Right renal cortex interstitium (tissue), 3 donors: ENCODE data around the gene FZD7. TPM values are rescaled to one million over a fixed set of nuclear protein-coding genes. Genes with fewer than 3 reads are reported as not detected.

Experiments
- DNase-seq, 3 donors: peaks; one replicate each; pipeline ENCODE4 v3.0.0-alpha.2; 2013; ENCODE audit warnings: low read depth in 3 of 3, low spot score in 2 of 3
- polyA plus RNA-seq, 3 donors: library from polyadenylated mRNA; unstranded; fragments of 120-200 nt; gene quantifications; one replicate each; pipeline ENCODE4 v1.2.1, GENCODE V29; 2013; ENCODE audit not compliant: insufficient read length in 3 of 3

FZD7 gene
- polyA plus RNA-seq = 10 to 100 TPM; 67.3 to 76.7 (median 75.5) TPM

DNA sequence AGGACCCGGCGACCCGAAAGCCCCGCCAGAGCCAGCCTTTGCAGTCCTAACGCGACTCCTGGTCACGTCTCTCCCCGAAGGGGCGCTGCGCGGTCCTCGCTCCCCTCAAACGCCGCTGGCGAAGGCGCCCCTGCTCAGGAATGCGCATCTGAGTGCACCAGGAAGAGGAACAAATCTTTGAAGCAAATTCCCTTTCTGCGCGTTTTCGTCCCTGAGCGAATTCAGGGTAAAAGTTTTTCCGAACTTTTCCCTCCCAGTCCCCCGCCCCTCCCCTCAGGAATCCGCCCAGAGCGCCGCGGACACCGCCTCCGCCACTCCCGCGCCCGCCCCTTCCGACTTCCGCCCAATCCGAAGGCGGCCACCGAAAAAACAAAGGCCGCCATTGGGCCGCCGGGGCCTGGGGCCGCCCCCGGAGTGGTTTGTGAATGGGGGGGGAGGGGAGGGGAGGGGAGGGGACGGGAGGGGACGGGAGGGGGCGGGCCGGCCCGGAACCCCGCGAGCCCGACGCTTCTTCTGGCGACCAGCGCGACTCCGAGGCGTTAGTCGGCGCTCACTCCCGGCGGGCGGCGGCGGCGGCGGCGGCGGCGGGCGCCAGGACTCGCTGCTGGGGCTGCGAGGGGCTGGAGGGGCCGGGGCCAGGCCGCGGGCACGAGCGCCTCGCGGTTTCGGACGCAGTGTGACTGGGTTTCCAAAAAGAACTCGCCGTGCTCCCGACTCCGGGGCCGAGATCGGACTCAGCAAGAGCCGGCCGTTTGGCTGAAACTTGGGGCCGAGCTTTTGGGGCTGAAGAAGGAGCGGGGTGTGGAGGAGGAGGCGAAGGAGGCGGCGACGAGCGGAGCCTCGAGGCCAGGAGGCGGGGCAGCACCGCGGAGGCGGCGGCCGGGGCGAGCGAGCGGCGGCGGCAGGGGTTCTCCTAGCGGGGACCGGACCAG is at the start of gene FZD7:
Gene FZD7 (plus strand): TSS at position 539 of the 932 bp plus-strand sequence. CDS start 793 bp downstream, outside the sequence.
- DNase-seq = peak; percentile 83 to 89 (median 86)

DNA sequence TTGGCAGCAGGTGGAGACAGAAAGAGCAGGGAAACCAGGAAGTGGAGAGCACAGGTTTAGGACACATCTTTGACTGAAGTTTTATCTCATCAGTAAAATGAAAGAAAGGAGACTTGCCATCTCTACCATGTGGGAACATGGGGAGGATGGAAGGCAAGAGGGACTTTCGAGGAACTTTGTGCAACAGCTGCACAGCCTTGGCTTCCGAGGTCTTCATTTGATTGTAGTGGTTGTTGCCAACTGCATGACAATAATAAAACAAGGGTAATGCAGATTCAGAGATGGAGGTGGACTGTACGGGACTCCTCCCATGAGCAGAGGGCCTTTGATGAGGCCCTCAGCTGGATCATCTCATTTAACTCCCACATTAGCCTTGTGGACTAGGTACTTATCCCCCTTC is 49.3 kb upstream of the FZD7 start:
- DNase-seq = no peak

DNA sequence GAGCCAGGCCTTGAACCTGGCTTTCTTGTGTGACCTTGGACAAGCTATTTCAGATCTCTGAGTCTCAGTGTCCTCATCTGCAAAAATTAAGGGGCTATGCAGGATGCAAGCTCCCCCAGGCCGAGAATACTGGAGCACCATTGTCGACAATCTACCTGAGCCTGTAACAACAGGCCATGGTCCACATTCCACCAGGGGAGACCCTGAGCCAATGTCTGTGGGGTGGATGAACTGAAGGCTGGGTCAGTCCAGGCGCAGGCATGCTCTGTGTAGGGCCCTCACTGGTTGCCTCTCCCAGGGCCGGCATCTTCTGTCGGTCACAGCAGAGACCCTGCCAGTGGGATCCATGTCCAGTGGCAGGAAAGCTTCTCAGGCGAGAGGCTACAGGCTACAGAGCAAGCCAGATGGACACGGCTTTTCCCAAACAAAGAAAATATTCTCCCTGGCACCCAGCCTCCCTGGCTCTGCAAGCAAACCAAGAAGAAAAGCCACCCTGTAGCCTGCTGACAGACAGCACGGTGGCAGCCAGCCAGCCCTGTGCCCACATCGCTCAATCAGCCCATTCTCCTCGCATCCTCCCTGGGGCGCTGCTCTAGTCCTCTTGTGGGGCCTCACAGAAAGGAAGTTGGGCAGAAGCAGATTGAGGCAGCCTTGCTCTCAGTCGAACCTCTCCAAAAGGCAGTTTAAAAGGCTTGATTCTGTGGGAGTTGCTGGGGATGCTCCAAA is 48.7 kb upstream of the FZD7 start:
- DNase-seq = no peak

DNA sequence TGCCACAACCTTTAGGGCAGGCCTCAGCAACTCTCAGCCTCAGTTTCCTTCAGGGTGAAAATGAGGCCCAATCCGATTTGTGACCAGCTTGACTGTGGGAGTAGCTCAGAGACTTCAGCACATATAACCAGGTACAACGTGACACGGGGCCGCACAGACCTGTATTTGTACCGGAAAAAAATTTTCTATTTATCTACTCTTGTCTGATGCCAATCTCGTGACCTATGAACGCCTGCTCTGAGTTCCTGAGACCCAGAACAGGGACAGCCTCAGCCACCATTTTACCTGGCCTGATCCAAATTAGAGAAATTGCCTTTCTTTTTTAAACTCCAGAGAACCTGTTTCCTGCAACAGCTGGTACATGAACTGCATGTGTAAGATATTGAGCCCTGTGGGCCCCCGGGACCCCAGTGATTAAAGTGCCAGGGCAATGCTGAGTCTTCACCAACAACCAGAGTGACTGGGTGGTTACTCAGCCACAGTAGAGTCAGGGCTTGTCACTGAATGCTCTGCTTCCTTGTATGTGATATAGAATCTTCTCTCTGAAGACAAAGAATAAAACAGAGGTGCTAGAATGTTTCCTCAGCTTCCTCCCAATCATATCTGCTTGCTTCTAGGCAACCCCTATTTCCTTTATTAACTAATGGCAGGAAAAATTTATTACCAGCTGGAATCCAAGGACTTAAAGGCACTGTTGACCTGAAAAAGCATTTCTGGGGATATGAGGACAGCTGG is 47.8 kb upstream of the FZD7 start:
- DNase-seq = no peak

DNA sequence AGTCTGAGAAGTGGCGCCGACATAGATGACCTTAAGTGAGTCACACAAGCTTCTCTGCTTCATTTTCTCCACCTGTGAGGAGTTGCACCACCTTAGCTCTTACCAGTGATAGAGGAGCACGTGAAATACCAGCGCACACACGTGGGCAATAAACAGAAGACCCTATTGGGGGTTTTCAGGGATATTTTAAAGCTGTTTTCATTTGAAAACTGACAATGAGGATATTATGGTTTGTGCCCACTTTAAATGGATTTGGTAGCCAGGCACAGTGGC is 47.3 kb upstream of the FZD7 start:
- no peak for DNase-seq

DNA sequence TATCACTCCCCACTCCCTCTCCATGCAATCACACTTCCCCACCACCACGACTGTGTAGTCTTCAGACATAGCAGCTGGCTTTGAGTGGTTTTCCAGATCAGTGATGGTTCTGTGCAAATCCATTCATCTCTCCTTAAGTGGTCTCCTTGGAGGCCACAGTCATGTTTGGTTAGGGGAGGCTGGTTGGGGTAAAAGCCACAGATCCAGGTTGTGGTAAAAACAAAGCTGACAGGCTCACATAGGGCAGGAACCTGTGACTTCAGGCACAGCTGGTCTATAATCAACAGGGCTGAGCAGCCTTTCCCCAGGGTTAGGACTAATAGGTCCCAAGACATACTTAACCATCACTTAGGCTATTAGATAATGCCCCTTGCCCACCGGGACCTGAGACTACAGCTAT is 46.2 kb upstream of the FZD7 start:
- no peak for DNase-seq

DNA sequence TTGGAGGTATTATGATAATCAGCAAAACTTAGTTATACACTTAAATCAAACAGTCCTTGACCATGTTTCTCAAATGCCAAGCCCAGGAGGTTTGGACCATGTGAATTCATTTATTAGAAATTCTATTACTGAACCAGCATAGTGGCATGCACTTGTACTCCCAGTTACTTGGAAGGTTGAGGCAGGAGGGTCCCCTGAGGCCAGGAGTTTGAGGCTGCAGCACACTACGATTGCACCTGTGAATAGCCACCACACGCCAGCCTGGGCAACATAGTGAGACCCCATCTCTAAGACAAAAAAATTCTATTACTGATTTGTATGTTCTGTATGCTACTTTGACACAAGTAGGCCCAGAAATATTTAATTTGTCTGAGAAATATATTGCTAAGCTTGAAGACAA is 43.6 kb upstream of the FZD7 start:
- no peak for DNase-seq

DNA sequence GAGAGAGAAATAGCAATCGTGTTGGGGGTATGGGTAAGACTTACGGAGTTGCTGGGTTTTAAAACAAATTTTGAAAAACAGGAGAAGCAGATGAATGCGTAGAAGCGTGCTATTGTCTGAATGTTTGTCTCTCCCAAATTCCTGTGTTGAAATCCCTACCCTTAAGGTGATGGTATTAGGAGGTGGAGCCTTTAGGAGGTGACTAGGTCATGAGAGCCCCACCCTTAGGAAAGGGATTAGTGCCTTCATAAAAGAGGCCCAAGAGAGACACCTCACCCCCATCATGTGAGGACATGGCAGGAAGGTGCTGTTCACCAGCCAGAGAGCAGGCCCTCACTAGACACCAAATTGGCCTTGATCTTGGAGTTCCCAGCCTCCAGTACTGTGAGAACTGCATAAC is 40.7 kb upstream of the FZD7 start:
- DNase-seq = no peak

DNA sequence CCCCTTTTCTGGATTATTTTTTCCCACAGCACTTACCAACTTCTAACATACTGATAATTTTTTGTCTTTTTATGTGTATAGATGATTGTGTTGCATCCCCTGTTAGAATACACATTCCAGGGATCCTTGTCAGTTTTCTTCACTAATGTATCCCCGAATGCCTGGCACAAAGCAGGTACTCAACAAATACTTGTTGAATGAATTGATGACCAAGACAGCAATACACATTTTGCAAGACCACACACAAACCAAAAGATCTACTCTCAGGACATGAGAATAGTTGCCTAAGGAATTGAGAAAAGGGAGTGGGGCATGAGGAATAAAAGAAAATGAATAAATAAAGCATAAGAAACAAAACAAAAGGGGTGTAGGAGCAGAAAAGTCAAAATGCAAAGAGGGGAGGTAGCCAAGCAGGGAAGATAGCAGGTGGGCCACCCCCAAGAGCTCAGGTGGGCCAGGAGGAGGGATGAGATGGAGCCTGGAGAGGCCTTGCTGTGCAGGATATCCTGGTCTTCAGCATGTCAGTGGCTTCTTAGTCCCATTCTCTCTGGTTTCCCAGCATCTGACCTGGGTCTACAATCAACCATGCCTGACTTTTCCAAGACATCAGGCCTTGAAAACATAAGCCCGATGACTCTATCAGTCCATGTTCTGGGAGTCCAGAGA is 38.5 kb upstream of the FZD7 start:
- no peak for DNase-seq

DNA sequence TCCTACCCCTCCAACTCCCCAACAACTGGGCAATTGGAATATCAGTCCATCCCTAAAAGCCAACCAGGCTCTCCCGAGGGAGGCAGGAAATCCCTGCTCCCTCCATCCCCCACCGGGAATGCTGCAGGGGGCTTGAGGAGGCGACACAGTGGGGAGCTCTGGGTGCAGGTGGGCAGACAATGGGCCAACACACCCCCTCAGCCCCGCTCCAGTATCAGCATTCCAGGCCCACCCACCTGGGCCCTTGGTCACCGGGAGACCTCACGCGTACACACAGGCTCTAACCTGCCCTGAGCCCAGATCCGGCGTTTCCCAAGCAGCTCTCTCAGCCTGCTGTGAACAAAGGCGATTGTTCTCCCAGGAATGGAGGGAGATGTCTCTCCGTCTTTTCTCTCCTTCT is 37.6 kb upstream of the FZD7 start:
- DNase-seq = no peak

DNA sequence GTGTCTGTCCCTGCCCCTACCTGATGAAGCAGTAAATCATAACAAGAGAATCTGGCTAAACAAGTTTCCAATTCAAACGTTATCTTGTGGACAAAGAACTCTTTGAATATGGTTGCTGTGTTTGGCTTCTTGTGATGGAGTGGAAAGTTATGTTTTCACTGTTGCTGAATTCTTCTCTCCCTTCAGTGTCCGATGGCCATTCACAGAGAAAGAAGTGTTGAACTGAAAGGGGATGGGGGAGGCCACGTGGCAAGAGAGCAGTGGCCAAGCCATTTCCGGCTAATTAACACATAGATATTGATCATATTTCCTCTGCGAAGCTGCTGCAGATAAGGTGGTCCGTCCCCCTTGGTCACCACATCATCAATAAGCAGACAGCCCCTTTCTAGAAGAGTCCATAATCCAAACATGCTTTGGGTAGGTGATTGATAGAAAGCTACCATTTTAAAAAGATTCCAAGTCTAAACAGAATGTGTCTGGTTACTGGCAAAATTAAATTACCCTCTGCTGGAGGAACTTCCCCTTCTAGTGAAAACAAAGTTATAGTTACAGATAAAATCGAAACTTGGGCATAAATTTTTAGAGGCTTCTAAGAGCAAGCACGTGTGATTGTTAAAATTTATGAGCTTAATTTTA is 36.9 kb upstream of the FZD7 start:
- no peak for DNase-seq

DNA sequence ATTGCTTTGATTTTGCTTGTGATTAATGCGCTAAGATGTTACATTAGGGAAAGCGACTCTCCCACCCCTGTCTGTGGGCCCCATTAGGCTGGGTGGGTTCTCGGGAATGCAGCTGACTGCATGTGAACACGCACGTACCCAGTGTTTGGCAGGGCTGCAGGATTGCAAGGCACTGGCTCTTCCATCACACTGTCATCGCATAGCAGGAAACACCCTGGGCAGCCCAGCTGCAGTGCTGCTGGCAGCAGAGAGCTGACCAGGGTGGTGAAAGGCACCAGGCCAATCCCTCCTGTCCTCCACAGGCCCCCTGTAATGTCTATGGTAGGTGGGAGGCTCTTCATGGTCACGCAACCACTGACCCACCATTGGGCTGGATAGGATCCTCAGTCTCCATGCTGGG is 34.4 kb upstream of the FZD7 start:
- DNase-seq = no peak

DNA sequence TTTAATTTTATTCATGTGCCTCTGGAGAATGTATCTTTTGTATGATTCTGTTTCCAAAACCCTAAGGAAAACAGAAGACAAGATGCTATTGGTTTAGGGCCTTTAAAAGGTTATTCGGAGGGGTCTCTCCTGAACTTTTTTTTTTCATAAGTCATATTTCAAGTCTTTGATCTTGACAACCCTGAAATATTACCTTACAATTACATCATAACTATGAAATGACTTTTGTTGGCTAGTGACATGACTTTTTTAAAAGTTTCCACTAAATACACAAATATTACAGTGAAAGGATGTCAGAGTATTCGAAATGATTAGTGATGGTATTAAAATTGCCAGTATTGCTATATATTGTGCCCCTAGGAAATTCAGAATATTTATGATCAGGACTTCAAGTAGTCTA is 31.8 kb upstream of the FZD7 start:
- no peak for DNase-seq

DNA sequence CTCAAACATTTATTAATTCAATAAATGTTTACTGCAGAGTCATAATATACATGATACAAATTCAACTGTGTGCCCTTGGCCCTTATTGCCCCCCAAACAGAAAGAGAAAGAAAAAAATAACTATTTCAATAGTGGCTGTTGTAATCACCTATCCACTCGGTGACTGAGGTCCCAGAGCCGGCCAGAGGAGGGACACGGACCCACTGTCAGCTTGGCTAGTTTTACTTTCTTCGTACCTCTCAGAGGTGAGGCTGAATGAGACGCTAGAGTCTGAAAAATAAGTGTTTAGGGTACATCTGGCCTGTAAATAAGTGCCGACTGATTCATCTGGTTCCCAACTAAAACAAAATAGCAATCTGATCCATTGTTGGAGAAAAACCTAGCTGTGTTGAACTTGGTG is 31.3 kb upstream of the FZD7 start:
- DNase-seq = no peak

DNA sequence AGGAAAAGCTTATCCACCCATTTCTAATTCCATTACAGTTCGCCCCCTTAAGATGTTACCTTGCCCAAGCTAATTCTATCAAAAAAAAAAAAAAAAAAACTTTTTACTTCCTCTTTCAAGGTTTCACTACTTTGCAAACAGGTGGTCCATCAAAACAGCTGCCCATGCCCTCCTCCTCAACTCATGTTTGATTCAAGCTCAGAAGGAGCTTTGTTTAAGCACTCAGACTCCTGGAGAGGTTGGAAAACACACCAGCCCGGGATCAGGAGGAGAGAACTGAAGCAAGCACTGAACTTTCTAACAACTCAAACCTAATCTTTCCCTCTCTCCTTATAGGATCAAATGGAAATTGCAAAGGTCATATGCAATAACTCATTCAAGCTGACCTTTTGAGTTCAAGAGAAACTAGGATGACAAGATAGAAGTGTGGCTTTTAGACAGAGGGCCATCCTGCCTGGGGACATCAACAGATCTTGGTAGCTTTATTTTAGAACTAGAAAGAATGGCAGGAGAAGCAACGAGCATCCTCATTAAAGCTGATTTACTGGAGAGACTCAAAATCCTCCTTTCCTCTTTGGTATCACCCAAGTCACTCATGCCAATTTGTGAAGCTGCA is 28.3 kb upstream of the FZD7 start:
- no peak for DNase-seq

DNA sequence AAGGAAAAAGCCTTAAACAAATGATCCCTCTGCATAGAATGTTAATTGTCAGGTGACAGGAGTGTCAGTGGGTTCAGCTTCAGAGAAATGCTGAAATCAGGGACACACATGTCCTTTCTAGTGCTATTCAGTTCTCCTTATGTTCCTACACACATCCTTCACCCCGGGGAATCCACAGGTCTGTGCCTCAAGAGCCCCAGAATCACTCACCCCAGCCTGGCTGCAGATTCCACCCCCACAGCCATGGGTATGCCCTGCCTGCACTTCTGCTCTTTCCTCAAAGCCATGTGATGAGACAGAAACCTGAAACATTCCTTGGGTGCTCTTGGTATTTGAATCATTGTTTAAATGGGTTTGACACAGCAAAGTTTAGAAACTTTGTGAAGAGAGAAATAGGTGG is 27.4 kb upstream of the FZD7 start:
- DNase-seq = no peak

DNA sequence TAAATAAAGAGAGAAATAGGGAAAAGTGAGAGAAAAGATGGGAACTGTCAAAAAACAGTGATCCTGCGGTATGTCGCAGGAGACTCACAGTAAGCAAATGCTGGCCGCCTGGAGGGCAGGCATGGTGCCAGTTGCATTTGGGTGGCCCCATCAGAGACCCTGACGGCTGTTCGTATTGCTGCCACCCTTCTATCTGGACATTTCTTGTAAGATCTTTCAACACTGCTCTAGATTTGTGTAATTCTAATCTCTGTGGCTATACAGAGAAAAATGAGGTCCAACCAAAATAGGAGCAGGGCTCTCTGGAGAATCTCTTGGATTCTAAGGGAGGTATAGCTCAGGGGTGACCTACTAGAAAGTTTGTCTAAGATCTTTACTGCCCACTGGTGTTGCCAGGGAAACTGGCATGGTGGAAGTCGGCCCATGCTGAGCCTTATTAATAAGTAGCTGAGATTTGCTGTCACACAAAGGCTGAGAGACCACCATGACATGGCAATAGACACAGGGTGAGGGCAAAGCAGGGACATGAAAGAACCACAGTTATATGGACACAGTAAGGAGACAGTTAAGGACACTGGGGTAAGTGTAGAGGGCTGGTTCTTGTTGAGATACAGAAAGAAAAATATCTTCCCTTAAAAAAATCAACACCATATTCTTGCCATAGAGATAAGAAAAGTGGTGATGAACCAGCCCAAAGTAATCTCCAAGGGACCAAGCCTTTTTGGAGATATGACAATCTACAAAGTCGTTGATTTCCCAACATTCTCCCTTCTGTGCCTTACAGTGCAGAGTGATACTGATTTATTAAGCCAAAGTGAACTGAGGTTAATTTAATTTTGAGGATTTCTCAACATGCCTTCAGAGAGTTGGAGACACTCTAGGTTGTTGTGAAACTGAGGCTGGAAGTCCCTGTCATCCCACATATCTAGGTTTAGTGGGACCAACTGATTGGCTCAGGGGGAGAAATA is 26.4 kb upstream of the FZD7 start:
- DNase-seq = no peak

DNA sequence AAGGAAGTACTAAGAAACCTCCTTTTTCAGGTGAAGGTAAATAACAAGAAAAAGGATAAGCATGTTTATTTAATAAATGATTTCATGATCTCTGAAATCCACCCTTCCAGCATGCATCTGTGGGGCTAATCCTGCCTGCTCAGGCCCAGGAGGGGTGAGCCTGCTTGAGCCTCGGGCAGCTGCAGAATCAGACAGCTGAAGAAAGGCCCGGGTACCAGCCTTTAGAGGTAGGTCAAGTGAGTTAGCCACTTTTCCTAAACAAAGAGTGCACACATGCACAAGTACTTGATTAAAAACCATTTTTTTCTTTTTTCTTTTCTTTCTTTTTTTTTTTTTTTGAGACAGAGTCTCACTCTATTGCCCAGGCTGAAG is 25.7 kb upstream of the FZD7 start:
- no peak for DNase-seq

DNA sequence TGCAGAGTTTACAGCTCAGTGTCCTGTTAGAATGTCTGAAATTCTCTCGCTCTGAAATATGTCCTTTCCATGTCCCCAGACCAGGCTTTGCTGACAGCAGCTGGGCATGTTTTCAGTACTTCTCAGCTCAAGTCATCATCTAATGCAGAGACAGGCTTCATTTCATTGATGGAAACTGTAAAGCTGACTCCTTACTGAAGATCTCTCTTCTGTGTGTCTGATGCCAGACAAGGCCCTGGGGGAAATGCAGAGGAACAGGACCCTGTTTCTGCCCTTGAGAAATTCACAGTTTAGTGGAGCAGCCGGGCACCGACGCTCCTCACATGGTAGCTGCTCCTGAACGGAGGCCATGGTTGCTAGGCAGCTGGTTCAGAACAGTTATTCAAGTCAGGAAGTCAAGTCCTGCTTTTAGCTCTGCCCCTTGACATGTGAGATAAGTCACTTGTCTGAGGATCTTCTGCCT is 24.6 kb upstream of the FZD7 start:
- no peak for DNase-seq
